Spleen (tissue), 7 donors: Measurements from ENCODE around the gene RAB8B.

Source experiments
- POLR2A ChIP-seq, 3 donors: fragments of 450-650 bp; IDR thresholded peaks; one replicate each; pipeline ENCODE4 v1.5.1; 2017; ENCODE audit warnings: antibody characterized with exemption in 3 of 3, mild to moderate bottlenecking in 1 of 3
- POLR2AphosphoS5 ChIP-seq, 3 donors: sonication (generic); formaldehyde crosslinking; IDR thresholded peaks; one replicate each; pipeline ENCODE4 v1.5.1; 2017; ENCODE audit warnings: antibody characterized with exemption in 3 of 3
- TF ChIP-seq, protein P1 (sequence below), 11 experiments: fragments of 200-600 bp in 7 of 11; fragments of 450-650 bp in 4 of 11; sonication (generic) in 4 of 11; IDR thresholded peaks in 8 of 11; conservative IDR thresholded peaks in 3 of 11; 1 replicate in 7 of 11; 2 replicates in 4 of 11; pipeline versions ENCODE4 v1.4.0 to v1.8.0; 2016 to 2021; ENCODE audit warnings: antibody characterized with exemption in 11 of 11, inconsistent platforms in 4 of 11, mild to moderate bottlenecking in 1 of 11
- donor health status: DM: no; HTN: no; CAD: no; lungs with moderate emphysema.
- donor health status: DM: no; HTN: no; CAD: no.
- donor health status: DM: no; HTN: no; CAD: no.

DNA sequence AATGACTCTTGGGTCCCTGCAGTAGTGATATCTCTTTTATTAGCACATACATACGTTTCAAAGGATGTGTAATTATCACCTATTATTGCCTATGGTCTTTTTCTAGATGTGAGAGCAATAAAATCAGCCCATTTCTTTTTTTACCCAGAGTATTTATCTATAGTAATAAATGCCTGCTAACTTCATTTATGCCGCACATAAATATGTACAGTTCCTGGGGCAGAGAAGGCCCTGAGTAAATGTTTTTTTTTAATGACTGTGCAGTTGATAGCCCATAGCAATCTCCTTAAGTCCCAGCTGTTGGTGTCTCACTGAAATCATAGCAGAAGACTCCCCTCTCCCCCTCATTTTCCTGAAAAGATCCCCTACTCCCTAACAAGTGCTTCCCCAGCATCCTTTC lies 16.7 kb downstream of the RAB8B start:
- TF ChIP-seq, protein P1, sequence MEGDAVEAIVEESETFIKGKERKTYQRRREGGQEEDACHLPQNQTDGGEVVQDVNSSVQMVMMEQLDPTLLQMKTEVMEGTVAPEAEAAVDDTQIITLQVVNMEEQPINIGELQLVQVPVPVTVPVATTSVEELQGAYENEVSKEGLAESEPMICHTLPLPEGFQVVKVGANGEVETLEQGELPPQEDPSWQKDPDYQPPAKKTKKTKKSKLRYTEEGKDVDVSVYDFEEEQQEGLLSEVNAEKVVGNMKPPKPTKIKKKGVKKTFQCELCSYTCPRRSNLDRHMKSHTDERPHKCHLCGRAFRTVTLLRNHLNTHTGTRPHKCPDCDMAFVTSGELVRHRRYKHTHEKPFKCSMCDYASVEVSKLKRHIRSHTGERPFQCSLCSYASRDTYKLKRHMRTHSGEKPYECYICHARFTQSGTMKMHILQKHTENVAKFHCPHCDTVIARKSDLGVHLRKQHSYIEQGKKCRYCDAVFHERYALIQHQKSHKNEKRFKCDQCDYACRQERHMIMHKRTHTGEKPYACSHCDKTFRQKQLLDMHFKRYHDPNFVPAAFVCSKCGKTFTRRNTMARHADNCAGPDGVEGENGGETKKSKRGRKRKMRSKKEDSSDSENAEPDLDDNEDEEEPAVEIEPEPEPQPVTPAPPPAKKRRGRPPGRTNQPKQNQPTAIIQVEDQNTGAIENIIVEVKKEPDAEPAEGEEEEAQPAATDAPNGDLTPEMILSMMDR (IDR thresholded peaks at IDR 0.05 in 8 of 11, conservative IDR thresholded peaks at IDR 0.05 in 3 of 11), result no peak
- TF ChIP-seq POLR2A (IDR thresholded peaks at IDR 0.05), result no peak
- TF ChIP-seq POLR2AphosphoS5 (IDR thresholded peaks at IDR 0.05), result no peak
